Effector memory CD4-positive, alpha-beta T cell (primary cell): ENCODE results near the gene ERVV-1.

ENCODE experiments used
- DNase-seq, 3 donors: peaks; one replicate each; pipeline ENCODE4 v3.0.0-alpha.2; 2020
- H3K27ac ChIP-seq: 2 replicates; pipeline ENCODE4 v1.7.0; 2013; ENCODE audit warnings: mild to moderate bottlenecking, low read length, moderate library complexity; ENCODE audit not compliant: insufficient read depth, poor library complexity, severe bottlenecking
- H3K27me3 ChIP-seq: replicated peaks from 2 replicates; pipeline ENCODE4 v1.7.0; 2013; ENCODE audit warnings: mild to moderate bottlenecking, low read length; ENCODE audit not compliant: insufficient read depth, control insufficient read depth, poor library complexity, severe bottlenecking
- H3K36me3 ChIP-seq: 2 replicates; pipeline ENCODE4 v1.7.0; 2013; ENCODE audit warnings: mild to moderate bottlenecking, low read length, moderate library complexity; ENCODE audit not compliant: control insufficient read depth, insufficient read depth
- H3K4me1 ChIP-seq: 2 replicates; pipeline ENCODE4 v1.7.0; 2013; ENCODE audit warnings: low read length, mild to moderate bottlenecking; ENCODE audit not compliant: control insufficient read depth, insufficient read depth, poor library complexity, severe bottlenecking
- H3K4me3 ChIP-seq: 2 replicates; pipeline ENCODE4 v1.7.0; 2013; ENCODE audit warnings: low read length, low read depth, mild to moderate bottlenecking; ENCODE audit not compliant: insufficient read depth, poor library complexity, severe bottlenecking
- H3K9me3 ChIP-seq: 2 replicates; pipeline ENCODE4 v1.7.0; 2013; ENCODE audit warnings: mild to moderate bottlenecking, low read length, moderate library complexity; ENCODE audit not compliant: control insufficient read depth

Gene ERVV-1

GRCh38 chr19:53055117-53055516 lies 41.4 kb downstream of the ERVV-1 start:
- no peak for DNase-seq
- Histone ChIP-seq H3K27ac (no peak overlapping the region), H3K4me1 (no peaks in the 10 kb centered on the region), H3K4me3 (no peak overlapping the region), H3K9me3 (peaks cover 18% of the 10 kb centered on the region), H3K27me3 (no peaks in the 10 kb centered on the region), H3K36me3 (no peaks in the 10 kb centered on the region)

GRCh38 chr19:53057904-53058580 lies 44.3 kb downstream of the ERVV-1 start:
- Histone ChIP-seq H3K36me3 (no peaks in the 10 kb centered on the region), H3K27me3 (no peaks in the 10 kb centered on the region), H3K9me3 (peaks cover 33% of the 10 kb centered on the region), H3K4me3 (no peak overlapping the region), H3K27ac (no peak overlapping the region), H3K4me1 (no peaks in the 10 kb centered on the region)
- no peak for DNase-seq
